Breast epithelium (tissue), 4 donors: ENCODE measurements around the gene ADGRL3. TPM values are rescaled to one million over a fixed set of nuclear protein-coding genes. Genes with fewer than 3 reads are reported as not detected.

Experiments used
- DNase-seq, 2 donors: peaks; one replicate each; pipeline ENCODE4 v3.0.0-alpha.2; 2019; ENCODE audit warnings: low spot score in 2 of 2
- H3K27ac ChIP-seq, 2 donors: fragments of 200-600 bp; sonication (generic) in 1 of 2; one replicate each; pipeline ENCODE4 v1.5.1; 2016 to 2019; ENCODE audit warnings: mild to moderate bottlenecking in 1 of 2
- H3K27me3 ChIP-seq, 2 donors: fragments of 200-600 bp; sonication (generic) in 1 of 2; one replicate each; pipeline versions ENCODE4 v1.5.1 to v1.6.0; 2017 to 2019; ENCODE audit warnings: control low read depth in 1 of 2, mild to moderate bottlenecking in 1 of 2
- H3K36me3 ChIP-seq: fragments of 200-600 bp; one replicate; pipeline ENCODE4 v1.5.1; 2019
- H3K4me1 ChIP-seq, 2 donors: fragments of 200-600 bp; sonication (generic); one replicate each; pipeline ENCODE4 v1.5.1; 2016 to 2019; ENCODE audit warnings: control low read depth in 1 of 2
- H3K4me3 ChIP-seq, 3 donors: fragments of 200-600 bp; sonication (generic); 1 replicate in 2 of 3; 2 replicates in 1 of 3; pipeline ENCODE4 v1.5.1; 2016 to 2019; ENCODE audit warnings: mild to moderate bottlenecking in 3 of 3, moderate library complexity in 2 of 3
- H3K9me3 ChIP-seq, 2 donors: fragments of 200-600 bp; sonication (generic) in 1 of 2; one replicate each; pipeline ENCODE4 v1.5.1; 2016 to 2019; ENCODE audit warnings: control low read depth in 1 of 2
- POLR2A ChIP-seq: fragments of 450-650 bp; IDR thresholded peaks from one replicate; pipeline ENCODE4 v1.6.1; 2016; ENCODE audit warnings: antibody characterized with exemption, mild to moderate bottlenecking, moderate library complexity
- POLR2AphosphoS5 ChIP-seq, 3 donors: sonication (generic); formaldehyde crosslinking; IDR thresholded peaks; one replicate each; pipeline ENCODE4 v1.6.1; 2017; ENCODE audit warnings: antibody characterized with exemption in 3 of 3
- intact Hi-C: fragments of 100-400 bp; cut with DNase I; formaldehyde crosslinking; loops from one replicate; pipeline ENCODE4 v1.15.1; 2023; ENCODE audit warnings: low total_unique reads
- total RNA-seq, 3 donors: library from RNA; depleted of rRNA; stranded (reverse); fragments of >200 nt; gene quantifications; one replicate each; pipeline ENCODE4 v1.1.0, GENCODE V29; 2016
- TF ChIP-seq, protein P1 (sequence below), 3 donors: fragments of 450-650 bp; IDR thresholded peaks; one replicate each; pipeline ENCODE4 v1.5.1; 2016 to 2017; ENCODE audit warnings: antibody characterized with exemption in 3 of 3, mild to moderate bottlenecking in 3 of 3, moderate library complexity in 3 of 3

Gene ADGRL3
- total RNA-seq, 3 donors from 2014 or later, result 4.2 to 8.2 (median 6.6) TPM

DNA sequence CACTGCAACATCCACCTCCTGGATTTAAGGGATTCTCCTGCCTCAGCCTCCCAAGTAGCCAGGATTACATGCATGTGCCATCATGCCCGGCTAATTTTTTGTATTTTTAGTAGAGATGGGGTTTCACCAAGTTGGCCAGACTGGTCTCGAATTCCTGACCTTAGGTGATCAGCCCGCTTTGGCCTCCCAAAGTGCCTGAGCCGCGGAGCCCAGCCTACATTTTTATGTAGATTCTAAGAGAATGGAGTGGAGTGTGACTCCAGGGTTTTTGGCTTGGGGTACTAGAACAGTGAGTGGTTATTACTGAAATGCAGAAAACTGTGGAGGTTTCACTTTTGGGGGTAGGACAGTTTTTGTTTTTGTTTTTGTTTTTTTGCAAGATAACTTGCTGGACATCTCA, 806.0 kb downstream of the ADGRL3 start:
- TF ChIP-seq POLR2AphosphoS5 (IDR thresholded peaks at IDR 0.05) (no peak), POLR2A (no peak)
- TF ChIP-seq, protein P1, sequence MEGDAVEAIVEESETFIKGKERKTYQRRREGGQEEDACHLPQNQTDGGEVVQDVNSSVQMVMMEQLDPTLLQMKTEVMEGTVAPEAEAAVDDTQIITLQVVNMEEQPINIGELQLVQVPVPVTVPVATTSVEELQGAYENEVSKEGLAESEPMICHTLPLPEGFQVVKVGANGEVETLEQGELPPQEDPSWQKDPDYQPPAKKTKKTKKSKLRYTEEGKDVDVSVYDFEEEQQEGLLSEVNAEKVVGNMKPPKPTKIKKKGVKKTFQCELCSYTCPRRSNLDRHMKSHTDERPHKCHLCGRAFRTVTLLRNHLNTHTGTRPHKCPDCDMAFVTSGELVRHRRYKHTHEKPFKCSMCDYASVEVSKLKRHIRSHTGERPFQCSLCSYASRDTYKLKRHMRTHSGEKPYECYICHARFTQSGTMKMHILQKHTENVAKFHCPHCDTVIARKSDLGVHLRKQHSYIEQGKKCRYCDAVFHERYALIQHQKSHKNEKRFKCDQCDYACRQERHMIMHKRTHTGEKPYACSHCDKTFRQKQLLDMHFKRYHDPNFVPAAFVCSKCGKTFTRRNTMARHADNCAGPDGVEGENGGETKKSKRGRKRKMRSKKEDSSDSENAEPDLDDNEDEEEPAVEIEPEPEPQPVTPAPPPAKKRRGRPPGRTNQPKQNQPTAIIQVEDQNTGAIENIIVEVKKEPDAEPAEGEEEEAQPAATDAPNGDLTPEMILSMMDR (IDR thresholded peaks at IDR 0.05), result no peak
- no peaks in the 10 kb centered on the region for H3K36me3 ChIP-seq
- no peak for DNase-seq
- no peak overlapping the region for H3K27ac ChIP-seq
- intact Hi-C loops, result no loop called here
- no peaks in the 10 kb centered on the region for H3K27me3 ChIP-seq
- H3K9me3 ChIP-seq, result no peaks in the 10 kb centered on the region
- no peaks in the 10 kb centered on the region for H3K4me1 ChIP-seq
- no peak overlapping the region for H3K4me3 ChIP-seq

DNA sequence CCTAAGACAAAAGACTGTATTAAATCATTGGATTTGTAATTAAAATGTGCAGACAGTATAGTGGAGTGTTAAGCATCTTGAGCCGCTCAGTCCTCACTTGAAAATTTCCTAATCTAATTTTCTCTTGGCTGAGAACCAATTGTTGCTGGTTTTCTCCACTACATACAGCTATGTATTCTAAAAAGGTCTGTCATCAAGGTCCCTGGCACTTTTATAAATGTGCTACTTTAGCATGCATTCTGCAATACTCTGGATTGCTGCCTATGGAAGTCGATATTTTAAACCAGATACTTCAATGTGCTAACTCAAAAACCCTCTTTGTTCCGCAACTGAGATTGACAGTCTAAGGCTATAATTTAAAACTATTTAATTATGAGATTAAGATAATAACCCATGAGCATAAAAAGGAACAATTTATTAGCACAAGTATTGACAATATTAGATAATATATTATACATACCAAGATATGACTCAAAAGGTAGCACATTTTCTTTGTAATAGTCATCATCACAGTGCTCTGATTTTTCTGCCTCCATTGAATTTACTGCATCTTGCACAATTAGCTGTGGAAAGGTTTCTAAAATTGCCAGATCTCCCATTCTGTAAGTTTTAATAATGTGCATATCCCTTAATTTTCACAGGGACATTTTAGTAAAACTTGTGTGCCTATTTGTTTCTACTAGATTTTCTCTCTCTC, 815.1 kb downstream of the ADGRL3 start:
- no peaks in the 10 kb centered on the region for H3K4me1 ChIP-seq
- no peaks in the 10 kb centered on the region for H3K27me3 ChIP-seq
- TF ChIP-seq POLR2AphosphoS5 (IDR thresholded peaks at IDR 0.05) (no peak), POLR2A (no peak)
- no peak for DNase-seq
- no peak overlapping the region for H3K4me3 ChIP-seq
- H3K27ac ChIP-seq, result no peak overlapping the region
- intact Hi-C loops, result loop anchor here (10.0 kb wide), 1 partner anchor 310 kb away; no protein-coding TSS in a partner anchor
- H3K9me3 ChIP-seq, result no peaks in the 10 kb centered on the region
- no peaks in the 10 kb centered on the region for H3K36me3 ChIP-seq

DNA sequence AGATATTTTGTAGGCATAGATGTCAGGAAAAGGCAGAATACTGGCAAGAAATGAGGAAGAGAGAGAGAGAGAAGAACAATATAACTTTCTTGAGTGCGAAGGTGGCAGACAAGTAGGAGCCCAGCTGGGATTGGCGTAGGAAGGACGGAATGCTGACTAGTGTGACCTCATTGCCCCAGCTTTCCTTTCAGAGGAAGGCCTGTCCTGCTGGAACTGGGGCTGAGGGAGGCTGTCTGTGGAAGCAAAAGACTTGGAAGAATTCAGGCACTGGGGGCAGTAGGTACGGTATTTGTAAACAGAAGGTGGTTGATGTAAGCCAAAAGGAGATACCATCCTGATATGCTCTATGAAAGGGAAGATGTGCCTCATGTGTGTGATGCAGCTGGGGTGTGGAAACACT, 818.4 kb downstream of the ADGRL3 start:
- H3K36me3 ChIP-seq, result no peaks in the 10 kb centered on the region
- TF ChIP-seq POLR2A (no peak), POLR2AphosphoS5 (IDR thresholded peaks at IDR 0.05) (no peak)
- TF ChIP-seq, protein P1 (IDR thresholded peaks at IDR 0.05), result no peak
- no peak for DNase-seq
- H3K4me1 ChIP-seq, result no peaks in the 10 kb centered on the region
- intact Hi-C loops, result loop anchor here (10.0 kb wide), 1 partner anchor 314 kb away; no protein-coding TSS in a partner anchor
- no peaks in the 10 kb centered on the region for H3K27me3 ChIP-seq
- no peaks in the 10 kb centered on the region for H3K9me3 ChIP-seq
- no peak overlapping the region for H3K27ac ChIP-seq
- H3K4me3 ChIP-seq, result no peak overlapping the region

DNA sequence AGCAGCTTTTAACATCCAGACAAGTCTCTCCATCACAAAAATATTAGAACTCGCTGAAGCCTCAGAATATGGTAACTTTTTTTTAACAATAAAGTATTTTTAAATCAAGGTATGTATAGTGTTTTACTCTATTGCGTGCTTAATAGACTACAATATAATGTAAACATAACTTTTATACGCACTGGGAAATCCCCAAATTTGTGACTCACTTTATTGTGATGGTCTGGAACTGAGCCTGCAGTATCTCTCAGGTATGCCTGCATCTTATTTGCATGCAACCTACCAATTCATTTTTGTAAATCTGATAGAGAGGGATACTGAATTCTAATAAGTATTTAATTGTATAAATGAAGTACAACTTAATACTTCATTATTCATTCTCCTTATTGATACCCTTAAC, 823.5 kb downstream of the ADGRL3 start:
- no peaks in the 10 kb centered on the region for H3K36me3 ChIP-seq
- intact Hi-C loops, result no loop called here
- no peaks in the 10 kb centered on the region for H3K27me3 ChIP-seq
- TF ChIP-seq POLR2AphosphoS5 (IDR thresholded peaks at IDR 0.05) (no peak), POLR2A (no peak)
- TF ChIP-seq, protein P1 (IDR thresholded peaks at IDR 0.05), result no peak
- H3K27ac ChIP-seq, result no peak overlapping the region
- H3K9me3 ChIP-seq, result no peaks in the 10 kb centered on the region
- no peak for DNase-seq
- no peak overlapping the region for H3K4me3 ChIP-seq
- no peaks in the 10 kb centered on the region for H3K4me1 ChIP-seq

DNA sequence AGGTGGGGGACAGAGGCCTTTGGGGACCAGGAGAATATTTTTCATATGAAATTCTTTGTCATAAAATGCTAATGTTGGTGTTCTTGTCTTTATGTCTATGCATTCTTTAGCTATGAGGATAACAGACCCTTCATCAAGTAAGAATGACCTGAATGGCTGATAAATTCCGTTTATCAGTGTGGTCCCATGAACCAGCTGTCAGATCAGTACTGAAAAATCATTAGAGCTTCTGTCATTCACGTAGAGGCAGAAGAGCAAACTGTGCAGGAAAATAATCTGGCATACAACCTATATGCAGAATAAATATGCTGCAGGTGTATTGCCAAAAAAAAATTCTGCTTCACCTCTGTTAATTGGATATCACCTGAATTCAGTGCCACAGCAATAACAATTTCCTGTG, 828.6 kb downstream of the ADGRL3 start:
- H3K4me1 ChIP-seq, result no peaks in the 10 kb centered on the region
- no peak overlapping the region for H3K4me3 ChIP-seq
- H3K36me3 ChIP-seq, result no peaks in the 10 kb centered on the region
- no peak for DNase-seq
- no peak overlapping the region for H3K27ac ChIP-seq
- no peaks in the 10 kb centered on the region for H3K9me3 ChIP-seq
- intact Hi-C loops, result no loop called here
- H3K27me3 ChIP-seq, result no peaks in the 10 kb centered on the region
- TF ChIP-seq POLR2AphosphoS5 (IDR thresholded peaks at IDR 0.05) (no peak), POLR2A (no peak)
- TF ChIP-seq, protein P1 (IDR thresholded peaks at IDR 0.05), result no peak
